Measurements from ENCODE around the gene ST8SIA5.

The ST8SIA5 gene

GRCh38 chr18:46740046-46740445, 16.8 kb downstream of the ST8SIA5 start:
- peaks cover 24% of the 10 kb centered on the region for H3K9me3 Mint-ChIP-seq
- no peak overlapping the region for H3K27ac Mint-ChIP-seq
- H3K4me3 Mint-ChIP-seq, result no peak overlapping the region
- no peak for TF ChIP-seq CTCF (IDR thresholded peaks at IDR 0.05)
- DNase-seq, result no peak
- H3K4me1 Mint-ChIP-seq, result no peaks in the 10 kb centered on the region
- no peaks in the 10 kb centered on the region for H3K36me3 Mint-ChIP-seq (ENCODE audit: low read depth)
- peaks cover 10% of the 10 kb centered on the region for H3K27me3 Mint-ChIP-seq (ENCODE audit: low read depth, poor library complexity)

- Mint-ChIP-seq H3K27ac (peak overlapping the region; percentile 50), H3K4me1 (no peaks in the 10 kb centered on the region), H3K4me3 (no peak overlapping the region), H3K27me3 (ENCODE audit: low read depth, poor library complexity) (peaks cover 8% of the 10 kb centered on the region), H3K9me3 (peaks cover 18% of the 10 kb centered on the region), H3K36me3 (ENCODE audit: low read depth) (no peaks in the 10 kb centered on the region)
- DNase-seq, result no peak
- no peak for TF ChIP-seq CTCF (IDR thresholded peaks at IDR 0.05)
Measured at GRCh38 chr18:46738491-46738890, 18.4 kb downstream of the ST8SIA5 start.

GRCh38 chr18:46736736-46737135, 20.1 kb downstream of the ST8SIA5 start:
- no peak for TF ChIP-seq CTCF (IDR thresholded peaks at IDR 0.05)
- Mint-ChIP-seq H3K36me3 (ENCODE audit: low read depth) (no peaks in the 10 kb centered on the region), H3K4me3 (no peak overlapping the region), H3K27ac (no peak overlapping the region), H3K9me3 (peaks cover 10% of the 10 kb centered on the region), H3K4me1 (no peaks in the 10 kb centered on the region), H3K27me3 (ENCODE audit: low read depth, poor library complexity) (peaks cover 7% of the 10 kb centered on the region)
- no peak for DNase-seq

DNA sequence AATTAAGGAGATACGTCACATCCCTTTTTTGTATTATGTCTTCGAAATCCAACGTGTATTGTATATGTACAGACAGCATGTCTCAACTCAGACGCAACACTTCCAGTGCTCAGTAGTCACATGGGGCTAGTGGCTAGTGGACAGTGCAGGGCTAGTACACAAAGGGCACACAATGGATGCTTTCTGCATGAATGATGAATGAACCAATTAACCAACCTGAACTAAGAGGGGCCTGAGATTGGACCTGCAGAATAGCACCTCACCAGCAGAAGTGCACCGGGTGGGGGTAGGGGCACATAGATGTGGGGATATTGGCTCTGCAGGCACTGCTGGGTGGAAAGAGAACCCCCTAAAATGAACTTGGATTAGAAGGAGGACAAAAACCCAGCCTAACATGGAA, 20.7 kb downstream of the ST8SIA5 start:
- no peak for DNase-seq
- H3K4me3 Mint-ChIP-seq, result no peak overlapping the region
- TF ChIP-seq CTCF (IDR thresholded peaks at IDR 0.05), result no peak
- no peak overlapping the region for H3K27ac Mint-ChIP-seq
- no peaks in the 10 kb centered on the region for H3K4me1 Mint-ChIP-seq
- H3K9me3 Mint-ChIP-seq, result peaks cover 13% of the 10 kb centered on the region
- peaks cover 7% of the 10 kb centered on the region for H3K27me3 Mint-ChIP-seq (ENCODE audit: low read depth, poor library complexity)
- no peaks in the 10 kb centered on the region for H3K36me3 Mint-ChIP-seq (ENCODE audit: low read depth)

DNA sequence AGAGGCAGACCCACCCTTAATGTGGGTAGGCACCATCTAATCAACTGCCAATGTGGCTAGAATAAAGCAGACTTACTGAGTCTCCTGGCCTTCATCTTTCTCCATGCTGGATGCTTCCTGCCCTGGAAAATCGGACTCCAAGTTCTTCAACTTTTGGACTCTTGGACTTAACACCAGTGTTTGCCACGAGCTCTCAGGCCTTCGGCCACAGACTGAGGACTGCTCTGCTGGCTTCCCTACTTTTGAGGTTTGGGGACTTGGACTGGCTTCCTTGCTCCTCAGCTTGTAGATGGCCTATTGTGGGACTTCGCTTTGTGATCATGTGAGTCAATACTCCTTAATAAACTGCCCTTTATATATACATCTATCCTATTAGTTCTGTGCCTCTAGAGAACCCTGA, 21.9 kb downstream of the ST8SIA5 start:
- Mint-ChIP-seq H3K4me1 (no peaks in the 10 kb centered on the region), H3K27ac (no peak overlapping the region), H3K4me3 (no peak overlapping the region), H3K36me3 (ENCODE audit: low read depth) (no peaks in the 10 kb centered on the region), H3K9me3 (peaks cover 20% of the 10 kb centered on the region), H3K27me3 (ENCODE audit: low read depth, poor library complexity) (peaks cover 7% of the 10 kb centered on the region)
- no peak for DNase-seq
- no peak for TF ChIP-seq CTCF (IDR thresholded peaks at IDR 0.05)

DNA sequence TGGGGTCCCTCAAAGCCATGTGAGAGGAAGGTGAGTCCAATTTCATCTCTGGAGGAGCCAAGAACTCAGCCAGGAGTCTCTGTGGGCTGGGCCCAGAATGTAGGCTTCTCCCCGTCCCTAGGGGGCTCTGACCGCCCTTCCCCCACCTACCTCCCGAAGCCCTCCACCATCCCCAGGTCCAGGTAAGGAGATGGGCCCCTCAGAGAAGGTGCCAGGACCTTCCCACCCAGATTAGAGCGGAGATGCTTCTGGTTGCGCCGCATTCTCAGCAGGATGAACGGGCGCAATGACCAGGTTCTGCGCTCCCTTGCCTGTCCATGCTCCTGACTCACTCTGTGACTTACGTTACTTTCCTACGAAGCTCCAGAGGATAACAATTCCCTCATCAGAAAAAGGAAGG, 23.0 kb downstream of the ST8SIA5 start:
- peaks cover 10% of the 10 kb centered on the region for H3K27me3 Mint-ChIP-seq (ENCODE audit: low read depth, poor library complexity)
- H3K36me3 Mint-ChIP-seq (ENCODE audit: low read depth), result peaks cover 3% of the 10 kb centered on the region
- H3K27ac Mint-ChIP-seq, result no peak overlapping the region
- no peak overlapping the region for H3K4me3 Mint-ChIP-seq
- DNase-seq, result no peak
- peaks cover 30% of the 10 kb centered on the region for H3K9me3 Mint-ChIP-seq
- H3K4me1 Mint-ChIP-seq, result no peaks in the 10 kb centered on the region
- TF ChIP-seq CTCF (IDR thresholded peaks at IDR 0.05), result no peak
